Prostate gland (tissue), 2 donors: ENCODE measurements around the gene SLC22A17.
"Not testable (repeated sequence)": the region's sequence is repeated elsewhere in the genome, so short reads cannot be mapped to it uniquely, and the experiment has no call there.

Experiments
- CTCF ChIP-seq, 4 experiments: fragments of 200-600 bp in 2 of 4; fragments of 450-650 bp in 2 of 4; sonication (generic) in 2 of 4; IDR thresholded peaks; 1 replicate in 3 of 4; 2 replicates in 1 of 4; pipeline ENCODE4 v1.5.1; 2016 to 2019; ENCODE audit warnings: antibody characterized with exemption in 4 of 4, mild to moderate bottlenecking in 2 of 4, moderate library complexity in 2 of 4
- POLR2AphosphoS5 ChIP-seq: sonication (generic); formaldehyde crosslinking; IDR thresholded peaks from one replicate; pipeline ENCODE4 v1.6.1; 2017; ENCODE audit warnings: antibody characterized with exemption

GRCh38 chr14:23325746-23326145 lies 26.9 kb downstream of the SLC22A17 start:
- TF ChIP-seq POLR2AphosphoS5; CTCF (IDR thresholded peaks at IDR 0.05): not testable (repeated sequence)
